ENCODE results near the gene KIR3DL2.
"Not testable (repeated sequence)": the region's sequence is repeated elsewhere in the genome, so short reads cannot be mapped to it uniquely, and the experiment has no call there.

DNA sequence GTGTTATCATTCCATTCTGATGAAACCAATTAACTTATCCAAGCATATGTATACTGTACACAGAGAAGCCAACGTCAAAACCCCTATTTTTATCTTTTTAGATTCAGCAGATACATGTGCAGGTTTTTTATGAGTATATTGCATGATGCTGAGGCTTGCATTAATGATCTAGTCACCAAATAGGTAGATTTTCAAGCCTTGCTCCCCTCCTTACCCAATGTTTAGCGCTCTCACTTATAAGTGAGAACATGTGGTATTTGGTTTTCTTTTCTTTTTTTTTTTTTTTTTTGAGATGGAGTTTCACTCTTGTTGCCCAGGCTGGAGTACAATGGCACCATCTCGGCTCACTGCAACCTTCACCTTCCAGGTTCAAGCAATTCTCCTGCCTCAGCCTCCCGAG is 54.0 kb downstream of the KIR3DL2 start:
- TF ChIP-seq POLR2A (IDR thresholded peaks at IDR 0.05), result not testable (repeated sequence)
- TF ChIP-seq, protein P1, sequence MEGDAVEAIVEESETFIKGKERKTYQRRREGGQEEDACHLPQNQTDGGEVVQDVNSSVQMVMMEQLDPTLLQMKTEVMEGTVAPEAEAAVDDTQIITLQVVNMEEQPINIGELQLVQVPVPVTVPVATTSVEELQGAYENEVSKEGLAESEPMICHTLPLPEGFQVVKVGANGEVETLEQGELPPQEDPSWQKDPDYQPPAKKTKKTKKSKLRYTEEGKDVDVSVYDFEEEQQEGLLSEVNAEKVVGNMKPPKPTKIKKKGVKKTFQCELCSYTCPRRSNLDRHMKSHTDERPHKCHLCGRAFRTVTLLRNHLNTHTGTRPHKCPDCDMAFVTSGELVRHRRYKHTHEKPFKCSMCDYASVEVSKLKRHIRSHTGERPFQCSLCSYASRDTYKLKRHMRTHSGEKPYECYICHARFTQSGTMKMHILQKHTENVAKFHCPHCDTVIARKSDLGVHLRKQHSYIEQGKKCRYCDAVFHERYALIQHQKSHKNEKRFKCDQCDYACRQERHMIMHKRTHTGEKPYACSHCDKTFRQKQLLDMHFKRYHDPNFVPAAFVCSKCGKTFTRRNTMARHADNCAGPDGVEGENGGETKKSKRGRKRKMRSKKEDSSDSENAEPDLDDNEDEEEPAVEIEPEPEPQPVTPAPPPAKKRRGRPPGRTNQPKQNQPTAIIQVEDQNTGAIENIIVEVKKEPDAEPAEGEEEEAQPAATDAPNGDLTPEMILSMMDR (IDR thresholded peaks at IDR 0.05), result not testable (repeated sequence)

All from right lobe of liver (tissue), 4 donors.